Thymus (tissue), 11 donors: ENCODE results near the gene SYCP2. TPM values are rescaled to one million over a fixed set of nuclear protein-coding genes. Genes with fewer than 3 reads are reported as not detected.
"Not testable (repeated sequence)": the region's sequence is repeated elsewhere in the genome, so short reads cannot be mapped to it uniquely, and the experiment has no call there.

ENCODE experiments used
- DNase-seq, 9 donors: peaks; one replicate each; pipeline ENCODE4 v3.0.0-alpha.2; 2013; ENCODE audit warnings: low spot score in 9 of 9, low read depth in 6 of 9, missing footprints in 1 of 9
- H3K27ac ChIP-seq, 2 donors: one replicate each; pipeline ENCODE4 v1.5.1; 2013; ENCODE audit warnings: control low read depth in 1 of 2, low read depth in 1 of 2, low read length in 1 of 2, mild to moderate bottlenecking in 1 of 2, moderate library complexity in 1 of 2
- H3K27me3 ChIP-seq, 2 donors: one replicate each; pipeline ENCODE4 v1.5.1; 2013; ENCODE audit warnings: low read length in 1 of 2; ENCODE audit not compliant: control insufficient read depth in 2 of 2, insufficient read depth in 1 of 2
- H3K36me3 ChIP-seq, 2 donors: one replicate each; pipeline ENCODE4 v1.5.1; 2013; ENCODE audit warnings: low read length in 1 of 2, mild to moderate bottlenecking in 1 of 2, moderate library complexity in 1 of 2; ENCODE audit not compliant: control insufficient read depth in 2 of 2, insufficient read depth in 2 of 2
- H3K4me1 ChIP-seq, 2 donors: one replicate each; pipeline ENCODE4 v1.5.1; 2013; ENCODE audit warnings: low read length in 2 of 2; ENCODE audit not compliant: control insufficient read depth in 2 of 2, insufficient read depth in 2 of 2
- H3K4me3 ChIP-seq, 2 donors: one replicate each; pipeline ENCODE4 v1.5.1; 2013; ENCODE audit warnings: low read length in 2 of 2, control low read depth in 1 of 2, mild to moderate bottlenecking in 1 of 2
- H3K9me3 ChIP-seq, 2 donors: one replicate each; pipeline ENCODE4 v1.5.1; 2013; ENCODE audit warnings: low read length in 1 of 2, mild to moderate bottlenecking in 1 of 2; ENCODE audit not compliant: control insufficient read depth in 2 of 2, insufficient read depth in 1 of 2
- WGBS: extraction: QIAGEN DNeasy Blood & Tissue Kit; methylation state at CpG from one replicate; pipeline ENCODE4 v1.1.7; 2013; 5-methylcytosine and 5-hydroxymethylcytosine counted together
- polyA plus RNA-seq: library from polyadenylated mRNA; stranded (reverse); fragments of 200-250 nt; gene quantifications from one replicate; pipeline ENCODE4 v1.2.3, GENCODE V29; 2013
- total RNA-seq: library from RNA; stranded (reverse); fragments of 120-200 nt; gene quantifications from one replicate; pipeline ENCODE4 v1.2.4, GENCODE V29; 2013
- donor health status: healthy.

Gene SYCP2
- total and polyA plus RNA-seq, 2 donors, result 2.5 to 7.9 TPM

- Histone ChIP-seq H3K4me3 (no peak overlapping the region), H3K27me3 (no peaks in the 10 kb centered on the region), H3K4me1 (no peaks in the 10 kb centered on the region), H3K36me3 (no peaks in the 10 kb centered on the region), H3K9me3 (no peaks in the 10 kb centered on the region), H3K27ac (no peak overlapping the region)
- no peak for DNase-seq
- 97% methylated on average over 3 of the region's 3 CpGs for WGBS
These were observed 31.0 kb downstream of the SYCP2 start for GRCh38 chr20:59902470-59902869.

- no peak for DNase-seq
- H3K36me3 ChIP-seq, result no peaks in the 10 kb centered on the region
- 95% methylated on average over 1 of the region's 1 CpG for WGBS
- H3K9me3 ChIP-seq, result no peaks in the 10 kb centered on the region
- no peaks in the 10 kb centered on the region for H3K4me1 ChIP-seq
- H3K27me3 ChIP-seq, result no peaks in the 10 kb centered on the region
- no peak overlapping the region for H3K4me3 ChIP-seq
- H3K27ac ChIP-seq, result no peak overlapping the region
These were observed 37.5 kb downstream of the SYCP2 start for GRCh38 chr20:59895908-59896307.

- H3K36me3 ChIP-seq, result no peaks in the 10 kb centered on the region
- H3K27ac ChIP-seq, result no peak overlapping the region
- DNase-seq, result no peak
- no peaks in the 10 kb centered on the region for H3K9me3 ChIP-seq
- WGBS, result 88% methylated on average over 1 of the region's 1 CpG
- H3K27me3 ChIP-seq, result no peaks in the 10 kb centered on the region
- H3K4me3 ChIP-seq, result no peak overlapping the region
- H3K4me1 ChIP-seq, result no peaks in the 10 kb centered on the region
These were observed 41.9 kb downstream of the SYCP2 start for GRCh38 chr20:59891581-59891980.

GRCh38 chr20:59890035-59890434 lies 43.4 kb downstream of the SYCP2 start:
- not testable (repeated sequence) for H3K4me1 ChIP-seq, H3K4me3 ChIP-seq, H3K27ac ChIP-seq, H3K27me3 ChIP-seq, DNase-seq, H3K9me3 ChIP-seq, H3K36me3 ChIP-seq
- WGBS, result 78% methylated on average over 2 of the region's 2 CpGs

- 93% methylated on average over 1 of the region's 1 CpG for WGBS
- no peaks in the 10 kb centered on the region for H3K27me3 ChIP-seq
These were observed 45.4 kb downstream of the SYCP2 start for GRCh38 chr20:59888050-59888449.

GRCh38 chr20:59884494-59884893 lies 48.9 kb downstream of the SYCP2 start:
- no peaks in the 10 kb centered on the region for H3K27me3 ChIP-seq
- 95% methylated on average over 3 of the region's 3 CpGs for WGBS

More at GRCh38 chr20:59888050-59888449, 45.4 kb downstream of the SYCP2 start:
- no peaks in the 10 kb centered on the region for H3K4me1 ChIP-seq
- DNase-seq, result no peak
- no peak overlapping the region for H3K27ac ChIP-seq
- H3K9me3 ChIP-seq, result no peaks in the 10 kb centered on the region
- no peaks in the 10 kb centered on the region for H3K36me3 ChIP-seq
- H3K4me3 ChIP-seq, result no peak overlapping the region

GRCh38 chr20:59880198-59880597 lies 53.2 kb downstream of the SYCP2 start:
- no peak for DNase-seq
- Histone ChIP-seq H3K4me3 (no peak overlapping the region), H3K27ac (no peak overlapping the region), H3K36me3 (no peaks in the 10 kb centered on the region), H3K4me1 (no peaks in the 10 kb centered on the region), H3K9me3 (no peaks in the 10 kb centered on the region), H3K27me3 (no peaks in the 10 kb centered on the region)
- WGBS, result 96% methylated on average over 1 of the region's 1 CpG

More at GRCh38 chr20:59884494-59884893, 48.9 kb downstream of the SYCP2 start:
- Histone ChIP-seq H3K36me3 (no peaks in the 10 kb centered on the region), H3K4me3 (no peak overlapping the region), H3K9me3 (no peaks in the 10 kb centered on the region), H3K27ac (no peak overlapping the region), H3K4me1 (no peaks in the 10 kb centered on the region)
- no peak for DNase-seq

- Histone ChIP-seq H3K27ac (no peak overlapping the region), H3K9me3 (no peaks in the 10 kb centered on the region), H3K27me3 (no peaks in the 10 kb centered on the region), H3K4me1 (no peaks in the 10 kb centered on the region), H3K36me3 (no peaks in the 10 kb centered on the region), H3K4me3 (no peak overlapping the region)
- WGBS, result 94% methylated on average over 1 of the region's 1 CpG
- no peak for DNase-seq
These were observed 60.0 kb downstream of the SYCP2 start for GRCh38 chr20:59873409-59873808.

GRCh38 chr20:59871096-59871495 lies 62.3 kb downstream of the SYCP2 start:
- no peak for DNase-seq
- H3K9me3 ChIP-seq, result no peaks in the 10 kb centered on the region
- 94% methylated on average over 1 of the region's 1 CpG for WGBS

GRCh38 chr20:59866338-59866737 lies 67.1 kb downstream of the SYCP2 start:
- Histone ChIP-seq H3K36me3 (no peaks in the 10 kb centered on the region), H3K27ac (no peak overlapping the region), H3K27me3 (no peaks in the 10 kb centered on the region), H3K4me1 (no peaks in the 10 kb centered on the region), H3K4me3 (no peak overlapping the region), H3K9me3 (no peaks in the 10 kb centered on the region)
- no peak for DNase-seq
- 90% methylated on average over 3 of the region's 3 CpGs for WGBS

More at GRCh38 chr20:59871096-59871495, 62.3 kb downstream of the SYCP2 start:
- Histone ChIP-seq H3K27me3 (no peaks in the 10 kb centered on the region), H3K36me3 (no peaks in the 10 kb centered on the region), H3K4me3 (no peak overlapping the region), H3K4me1 (no peaks in the 10 kb centered on the region), H3K27ac (no peak overlapping the region)
